ENCODE measurements around the gene SARS2.

- TF ChIP-seq SIN3A (IDR thresholded peaks at IDR 0.05; ENCODE audit: borderline replicate concordance, insufficient read depth, low read length) (no peak), REST (IDR thresholded peaks at IDR 0.05; ENCODE audit: insufficient read depth in 1 of 2, low read depth in 2 of 2, low read length in 2 of 2) (no peak), POLR2AphosphoS5 (IDR thresholded peaks at IDR 0.05; ENCODE audit: low read depth, low read length) (no peak), TAF1 (IDR thresholded peaks at IDR 0.05; ENCODE audit: borderline replicate concordance, insufficient read depth, low read length) (no peak)
Observed at GRCh38 chr19:38913958-38914357, 16.6 kb downstream of the SARS2 start.

Measured in PFSK-1 (cell line).